HG02884 (cell line): ENCODE results near the gene EBLN1.
A peak's percentile ranks its signal among the peaks of the same experiment; 100 is the strongest.
"Not testable (repeated sequence)": the region's sequence is repeated elsewhere in the genome, so short reads cannot be mapped to it uniquely, and the experiment has no call there.

ENCODE experiments used
- ATAC-seq: cut with Tn5 transposase; IDR thresholded peaks from one replicate; pipeline ENCODE4 v1.9.1; 2021; ENCODE audit warnings: mild to moderate bottlenecking, moderate library complexity; ENCODE audit not compliant: unreplicated experiment

EBLN1 gene

GRCh38 chr10:22228943-22229801 lies 11.4 kb upstream of the EBLN1 start:
- peak; percentile 72 for ATAC-seq

- no peak for ATAC-seq
These were observed 10.5 kb upstream of the EBLN1 start for GRCh38 chr10:22228167-22228938.

GRCh38 chr10:22226599-22226998 lies 8.8 kb upstream of the EBLN1 start:
- no peak for ATAC-seq

GRCh38 chr10:22222236-22223190 lies 4.7 kb upstream of the EBLN1 start:
- peak; percentile 75 for ATAC-seq

- no peak for ATAC-seq
These were observed 1.5 kb upstream of the EBLN1 start for GRCh38 chr10:22219308-22219707.

- ATAC-seq: no peak
These were observed 633 bp upstream of the EBLN1 start for GRCh38 chr10:22218448-22218847.

- not testable (repeated sequence) for ATAC-seq
These were observed 731 bp downstream of the EBLN1 start for GRCh38 chr10:22217084-22217483.

- no peak for ATAC-seq
These were observed 7.5 kb downstream of the EBLN1 start for GRCh38 chr10:22210267-22210666.

- ATAC-seq: no peak
These were observed 23.9 kb downstream of the EBLN1 start for GRCh38 chr10:22193945-22194344.

- no peak for ATAC-seq
These were observed 32.2 kb downstream of the EBLN1 start for GRCh38 chr10:22185586-22185985.

- no peak for ATAC-seq
These were observed 33.9 kb downstream of the EBLN1 start for GRCh38 chr10:22183771-22184461.

GRCh38 chr10:22180724-22181123 lies 37.1 kb downstream of the EBLN1 start:
- ATAC-seq: no peak

- ATAC-seq: no peak
These were observed 43.4 kb downstream of the EBLN1 start for GRCh38 chr10:22174442-22174841.

GRCh38 chr10:22171131-22171530 lies 46.7 kb downstream of the EBLN1 start:
- ATAC-seq: no peak

- ATAC-seq: no peak
These were observed 47.2 kb downstream of the EBLN1 start for GRCh38 chr10:22170582-22170981.

- ATAC-seq: no peak
These were observed 57.8 kb downstream of the EBLN1 start for GRCh38 chr10:22159979-22160378.

- ATAC-seq: no peak
These were observed 58.6 kb downstream of the EBLN1 start for GRCh38 chr10:22159180-22159579.
